ENCODE results near the gene SPSB1.

- TF ChIP-seq CTCF (conservative IDR thresholded peaks at IDR 0.05 in 1 of 2, IDR thresholded peaks at IDR 0.05 in 1 of 2; ENCODE audit: extremely low read depth in 1 of 2, insufficient read depth in 1 of 2, low read depth in 1 of 2, low read length in 2 of 2) (no peak), EZH2 (IDR thresholded peaks at IDR 0.05; ENCODE audit: borderline replicate concordance, low read length) (no peak)
Observed at GRCh38 chr1:9316512-9316911, 23.8 kb downstream of the SPSB1 start.

Data from mammary epithelial cell (primary cell).